A673 (cell line): ENCODE results near the gene EGFR.

Experiments
- EZH2 ChIP-seq: fragments of 200-600 bp; sonication (generic); IDR thresholded peaks from 2 replicates; pipeline ENCODE4 v1.6.1; 2017; ENCODE audit warnings: borderline replicate concordance, low read depth, mild to moderate bottlenecking, mixed read lengths, antibody characterized with exemption, low read length; ENCODE audit not compliant: poor library complexity, severe bottlenecking
- TF ChIP-seq, protein P1 (sequence below): fragments of 300-800, 200-600 bp; sonication (generic); conservative IDR thresholded peaks from 2 replicates; pipeline ENCODE4 v1.5.1; 2017; ENCODE audit warnings: low read depth, mild to moderate bottlenecking, antibody characterized with exemption, low read length, moderate library complexity, mixed read lengths

DNA sequence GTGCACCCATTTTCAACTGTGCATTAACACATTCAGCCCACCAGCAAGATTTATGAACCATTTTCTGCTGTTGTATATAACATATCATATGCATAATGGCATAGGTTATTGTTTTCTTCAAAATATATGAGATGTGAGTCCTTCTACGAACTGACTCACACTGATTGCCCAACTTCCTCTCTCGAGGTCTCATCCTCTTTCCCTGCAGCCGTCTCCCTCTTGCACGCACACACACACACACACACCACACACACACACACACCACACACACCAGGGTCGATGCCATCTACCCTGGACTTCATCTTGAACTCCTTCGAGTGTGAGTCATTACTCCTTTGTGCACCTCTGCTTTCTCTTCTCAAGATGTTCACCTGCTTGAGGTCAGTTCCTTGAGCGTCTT lies 36.7 kb downstream of the EGFR start:
- TF ChIP-seq, protein P1, sequence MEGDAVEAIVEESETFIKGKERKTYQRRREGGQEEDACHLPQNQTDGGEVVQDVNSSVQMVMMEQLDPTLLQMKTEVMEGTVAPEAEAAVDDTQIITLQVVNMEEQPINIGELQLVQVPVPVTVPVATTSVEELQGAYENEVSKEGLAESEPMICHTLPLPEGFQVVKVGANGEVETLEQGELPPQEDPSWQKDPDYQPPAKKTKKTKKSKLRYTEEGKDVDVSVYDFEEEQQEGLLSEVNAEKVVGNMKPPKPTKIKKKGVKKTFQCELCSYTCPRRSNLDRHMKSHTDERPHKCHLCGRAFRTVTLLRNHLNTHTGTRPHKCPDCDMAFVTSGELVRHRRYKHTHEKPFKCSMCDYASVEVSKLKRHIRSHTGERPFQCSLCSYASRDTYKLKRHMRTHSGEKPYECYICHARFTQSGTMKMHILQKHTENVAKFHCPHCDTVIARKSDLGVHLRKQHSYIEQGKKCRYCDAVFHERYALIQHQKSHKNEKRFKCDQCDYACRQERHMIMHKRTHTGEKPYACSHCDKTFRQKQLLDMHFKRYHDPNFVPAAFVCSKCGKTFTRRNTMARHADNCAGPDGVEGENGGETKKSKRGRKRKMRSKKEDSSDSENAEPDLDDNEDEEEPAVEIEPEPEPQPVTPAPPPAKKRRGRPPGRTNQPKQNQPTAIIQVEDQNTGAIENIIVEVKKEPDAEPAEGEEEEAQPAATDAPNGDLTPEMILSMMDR = no peak
- no peak for TF ChIP-seq EZH2
